ENCODE results near the gene MND1.

GRCh38 chr4:153449338-153449737 lies 104.8 kb downstream of the MND1 start:
- TF ChIP-seq TAF1 (IDR thresholded peaks at IDR 0.05; ENCODE audit: borderline replicate concordance, insufficient read depth, low read length), result no peak
- TF ChIP-seq POLR2AphosphoS5 (IDR thresholded peaks at IDR 0.05; ENCODE audit: low read depth, low read length), result no peak
- no peak for TF ChIP-seq REST (IDR thresholded peaks at IDR 0.05; ENCODE audit: insufficient read depth in 1 of 2, low read depth in 2 of 2, low read length in 2 of 2)
- no peak for TF ChIP-seq SIN3A (IDR thresholded peaks at IDR 0.05; ENCODE audit: borderline replicate concordance, insufficient read depth, low read length)
- no peak for TF ChIP-seq FOXP2 (optimal IDR thresholded peaks at IDR 0.05; ENCODE audit: borderline replicate concordance, extremely low read depth, extremely low read length, insufficient read depth)
